Measurements from ENCODE around the gene KRTAP4-2. TPM values are rescaled to one million over a fixed set of nuclear protein-coding genes. Genes with fewer than 3 reads are reported as not detected.
A peak's percentile ranks its signal among the peaks of the same experiment; 100 is the strongest.

KRTAP4-2 gene
- total and polyA plus RNA-seq, 9 of the 15 experiments (the other 6 are each of a cell fraction or from before 2014, with no cell fraction given): not detected

GRCh38 chr17:41144846-41145245, 33.2 kb downstream of the KRTAP4-2 start:
- Histone ChIP-seq H3K4me3 (no peak overlapping the region), H3K4me2 (ENCODE audit: insufficient read depth, low read length) (no peak overlapping the region), H2AFZ (ENCODE audit: low read depth, low read length) (no peak overlapping the region), H3K9me3 (replicated peaks; ENCODE audit: control insufficient read depth, insufficient read depth, low read depth, low read length) (no peaks in the 10 kb centered on the region), H3K36me3 (ENCODE audit: control insufficient read depth, insufficient read depth, low read length) (no peaks in the 10 kb centered on the region), H4K20me1 (replicated peaks; ENCODE audit: control insufficient read depth, insufficient read depth, low read length) (no peaks in the 10 kb centered on the region), H3K79me2 (ENCODE audit: control insufficient read depth, insufficient read depth, low read length) (no peaks in the 10 kb centered on the region), H3K27ac (ENCODE audit: extremely low read depth, low read depth, low read length) (no peak overlapping the region), H3K9ac (ENCODE audit: insufficient read depth in 1 of 2, low read depth in 2 of 2, low read length in 2 of 2) (no peak overlapping the region), H3K4me1 (replicated peaks in 1 of 2; ENCODE audit: control insufficient read depth in 2 of 2, insufficient read depth in 2 of 2, low read length in 2 of 2) (no peaks in the 10 kb centered on the region), H3K27me3 (ENCODE audit: control insufficient read depth in 2 of 2, insufficient read depth in 2 of 2, low read length in 2 of 2) (no peaks in the 10 kb centered on the region), H3K9me1 (ENCODE audit: control insufficient read depth, insufficient read depth, low read length) (no peaks in the 10 kb centered on the region)
- no TSS peak for BruUV-seq (replicated peaks)
- ChIA-PET POLR2A (no interaction called here), CTCF (ENCODE audit: low intra/inter-chr PET ratio) (no interaction called here)
- in situ Hi-C loops (cut with MboI) (no loop called here), intact Hi-C loops (cut with micrococcal nuclease) (no loop called here)
- TF ChIP-seq YY1 (IDR thresholded peaks at IDR 0.05; ENCODE audit: borderline replicate concordance in 1 of 3, control insufficient read depth in 1 of 3, extremely low read depth in 1 of 3, insufficient read depth in 3 of 3, insufficient read length in 1 of 3, insufficient replicate concordance in 2 of 3, low read depth in 1 of 3, low read length in 2 of 3): no peak
- no peak for TF ChIP-seq BRF2 (IDR thresholded peaks at IDR 0.05; ENCODE audit: borderline replicate concordance, insufficient read depth, insufficient read length)
- no peak for TF ChIP-seq ZEB2 (IDR thresholded peaks at IDR 0.05)
- TF ChIP-seq NCOA2 (IDR thresholded peaks at IDR 0.05; ENCODE audit: partially characterized antibody in 2 of 2): no peak
- no peak for TF ChIP-seq BMI1 (IDR thresholded peaks at IDR 0.05; ENCODE audit: low read length)
- TF ChIP-seq CHAMP1 (IDR thresholded peaks at IDR 0.05): no peak
- peak; percentile 32 for TF ChIP-seq U2AF1 (optimal IDR thresholded peaks at IDR 0.05; ENCODE audit: low read depth, low read length)
- ATAC-seq (no peak), FAIRE-seq (no peak), DNase-seq (ENCODE audit: extremely low read depth in 1 of 4, low spot score in 3 of 4) (no peak)
- WGBS (ENCODE audit: insufficient coverage, low coverage, missing lambda C conversion rate): 0% methylated on average over 1 of the region's 1 CpG
